ENCODE data around the gene GNLY. TPM values are rescaled to one million over a fixed set of nuclear protein-coding genes. Genes with fewer than 3 reads are reported as not detected.
A peak's percentile ranks its signal among the peaks of the same experiment; 100 is the strongest.

The GNLY gene
- total and polyA plus RNA-seq, 2 of the 13 experiments (the other 11 are each of a cell fraction or from before 2014, with no cell fraction given): not detected

- TF ChIP-seq ZNF331 (CRISPR knock-in tag; IDR thresholded peaks at IDR 0.05) (peak; percentile 74), ZNF83 (CRISPR knock-in tag; IDR thresholded peaks at IDR 0.05; ENCODE audit: borderline replicate concordance) (no peak)
- Histone ChIP-seq H3K36me3 (replicated peaks in 1 of 2; ENCODE audit: control insufficient read depth in 1 of 2, insufficient read depth in 2 of 2, low read length in 2 of 2) (no peaks in the 10 kb centered on the region), H3K27me3 (ENCODE audit: control insufficient read depth in 1 of 2, insufficient read depth in 2 of 2, low read length in 2 of 2) (peaks cover 2 to 32% of the 10 kb centered on the region in 2 experiments; a peak in 4 of 5 replicates), H3K4me3 (replicated peaks in 1 of 3; ENCODE audit: insufficient read depth in 1 of 3, low read depth in 2 of 3, low read length in 3 of 3) (no peak overlapping the region), H2AFZ (ENCODE audit: low read length) (no peak overlapping the region), H3K27ac (ENCODE audit: extremely low read length, insufficient read depth, low read length) (no peak overlapping the region), H3K9ac (ENCODE audit: insufficient read depth, low read depth, low read length) (no peak overlapping the region), H3K79me2 (ENCODE audit: insufficient read depth, low read length) (no peaks in the 10 kb centered on the region), H4K20me1 (ENCODE audit: insufficient read depth, low read length) (no peaks in the 10 kb centered on the region), H3K4me2 (ENCODE audit: low read depth, low read length) (no peak overlapping the region), H3K9me3 (ENCODE audit: low read length) (no peaks in the 10 kb centered on the region), H3K4me1 (ENCODE audit: insufficient read depth, low read length) (peaks cover 17% of the 10 kb centered on the region)
- BruUV-seq (replicated peaks): no TSS peak
- CTCF ChIA-PET (ENCODE audit: low intra/inter-chr PET ratio, low total read pairs): interaction anchor here (1.5 kb wide), 1 partner anchor 19 kb away, joined by 3 read pairs; no protein-coding TSS in a partner anchor
- POLR2A ChIA-PET: no interaction called here
- FAIRE-seq (no peak), DNase-seq (ENCODE audit: low spot score) (no peak), ATAC-seq (no peak)
- intact Hi-C loops (cut with micrococcal nuclease; ENCODE audit: unreplicated experiment): no loop called here
- in situ Hi-C loops (cut with HindIII; ENCODE audit: extremely low pct_ligation_motif_present, low pct_unique_long_range_greater_than_20kb): no loop called here
- WGBS (ENCODE audit: low lambda C conversion rate): 53% methylated on average over 9 of the region's 9 CpGs
Observed at GRCh38 chr2:85748039-85748734, 54.0 kb downstream of the GNLY start.

Small RNAs within 50 kb of the gene (small RNA-seq; reads per million reads assigned to genes)
- 0.65 to 355 (median 14.2) reads per million in 3 experiments for gene RNU1-38P (ENCODE audit: insufficient read depth in 2 of 3, insufficient read length in 3 of 3, low read depth in 2 of 3, low replicate concordance in 1 of 3)

Other genes starting within 250 kb of the GNLY start
- 55.8 and 155 TPM in 2 replicates for gene MAT2A, start 155.2 kb upstream of the GNLY start, total RNA-seq (2016; rRNA removed; fragmentation: Illumina TruSeq; extraction: Trizol)
- 331 and 367 TPM in 2 replicates for gene MAT2A, start 155.2 kb upstream of the GNLY start, polyA plus RNA-seq (2011; rRNA removed)
- 51.3 and 103 TPM in 2 replicates for gene GGCX, start 132.9 kb upstream of the GNLY start, total RNA-seq (2016; rRNA removed; fragmentation: Illumina TruSeq; extraction: Trizol)
- 72.5 and 74.9 TPM in 2 replicates for gene GGCX, start 132.9 kb upstream of the GNLY start, polyA plus RNA-seq (2011; rRNA removed)
- 83.3 and 97.0 TPM in 2 replicates for gene VAMP8, start 116.8 kb upstream of the GNLY start, total RNA-seq (2016; rRNA removed; fragmentation: Illumina TruSeq; extraction: Trizol)
- 151 and 157 TPM in 2 replicates for gene VAMP8, start 116.8 kb upstream of the GNLY start, polyA plus RNA-seq (2011; rRNA removed)
- gene VAMP5, start 109.9 kb upstream of the GNLY start, total RNA-seq (2016; rRNA removed; fragmentation: Illumina TruSeq; extraction: Trizol): 7.2 and 9.0 TPM in 2 replicates
- 56.7 and 68.6 TPM in 2 replicates for gene VAMP5, start 109.9 kb upstream of the GNLY start, polyA plus RNA-seq (2011; rRNA removed)
- 224 and 234 TPM in 2 replicates for gene RNF181, start 98.6 kb upstream of the GNLY start, total RNA-seq (2016; rRNA removed; fragmentation: Illumina TruSeq; extraction: Trizol)
- 578 and 594 TPM in 2 replicates for gene RNF181, start 98.6 kb upstream of the GNLY start, polyA plus RNA-seq (2011; rRNA removed)
- gene TMEM150A, start 91.7 kb upstream of the GNLY start, total RNA-seq (2016; rRNA removed; fragmentation: Illumina TruSeq; extraction: Trizol): 24.0 and 30.1 TPM in 2 replicates
- gene TMEM150A, start 91.7 kb upstream of the GNLY start, polyA plus RNA-seq (2011; rRNA removed): 70.4 and 111 TPM in 2 replicates
- 47.1 and 49.0 TPM in 2 replicates for gene C2orf68, start 82.3 kb upstream of the GNLY start, total RNA-seq (2016; rRNA removed; fragmentation: Illumina TruSeq; extraction: Trizol)
- 77.4 and 82.8 TPM in 2 replicates for gene C2orf68, start 82.3 kb upstream of the GNLY start, polyA plus RNA-seq (2011; rRNA removed)
- 63.3 and 80.2 TPM in 2 replicates for gene USP39, start 78.2 kb upstream of the GNLY start, total RNA-seq (2016; rRNA removed; fragmentation: Illumina TruSeq; extraction: Trizol)
- 73.6 and 75.1 TPM in 2 replicates for gene USP39, start 78.2 kb upstream of the GNLY start, polyA plus RNA-seq (2011; rRNA removed)
- not detected in 2 replicates for gene SFTPB, start 26.2 kb upstream of the GNLY start, total RNA-seq (2016; rRNA removed; fragmentation: Illumina TruSeq; extraction: Trizol)
- gene SFTPB, start 26.2 kb upstream of the GNLY start, polyA plus RNA-seq (2011; rRNA removed): not detected in 2 replicates
- gene ATOH8, start 59.6 kb downstream of the GNLY start, total RNA-seq (2016; rRNA removed; fragmentation: Illumina TruSeq; extraction: Trizol): 0.11 and 0.13 TPM in 2 replicates
- gene ATOH8, start 59.6 kb downstream of the GNLY start, polyA plus RNA-seq (2011; rRNA removed): 0.22 and 0.61 TPM in 2 replicates
- gene ST3GAL5, start 194.6 kb downstream of the GNLY start, total RNA-seq (2016; rRNA removed; fragmentation: Illumina TruSeq; extraction: Trizol): 1.3 TPM in 2 replicates
- 2.0 and 2.1 TPM in 2 replicates for gene ST3GAL5, start 194.6 kb downstream of the GNLY start, polyA plus RNA-seq (2011; rRNA removed)